AG04450 (cell line): ENCODE measurements around the gene TLR3. TPM values are rescaled to one million over a fixed set of nuclear protein-coding genes. Genes with fewer than 3 reads are reported as not detected.

ENCODE experiments used
- CTCF ChIA-PET: fragments of 300-600, 350-600 bp; formaldehyde crosslinking; extraction: SDS; loops from one replicate; lab custom pipeline; 2022; ENCODE audit warnings: antibody characterized with exemption, inconsistent platforms; lab: Charles Lee
- POLR2A ChIA-PET: fragments of 350-600 bp; formaldehyde crosslinking; extraction: SDS; loops from one replicate; lab custom pipeline; 2021; ENCODE audit warnings: antibody characterized with exemption, inconsistent platforms; lab: Yijun Ruan, JAX
- DNase-seq: peaks from one replicate; pipeline ENCODE4 v3.0.0-alpha.2; 2011; ENCODE audit warnings: low read depth, low spot score
- H3K27ac ChIP-seq: one replicate; pipeline ENCODE4 v1.5.1; 2012; ENCODE audit warnings: low read depth, low read length, control low read depth
- H3K27me3 ChIP-seq: one replicate; pipeline ENCODE4 v1.6.0; 2012; ENCODE audit warnings: low read length; ENCODE audit not compliant: control insufficient read depth, insufficient read depth
- H3K4me3 ChIP-seq: 2 replicates; pipeline ENCODE4 v1.5.1; 2011; ENCODE audit warnings: mild to moderate bottlenecking, low read depth, low read length, control low read depth
- H3K9me3 ChIP-seq: 2 replicates; pipeline ENCODE4 v1.5.1; 2012; ENCODE audit warnings: low read length; ENCODE audit not compliant: control insufficient read depth, insufficient read depth
- CTCF ChIP-seq: IDR thresholded peaks from 2 replicates; pipeline ENCODE4 v1.5.1; 2011; ENCODE audit warnings: low read depth, low read length, control low read depth, inconsistent platforms
- polyA minus RNA-seq: library from RNA; depleted of rRNA, polyadenylated mRNA; stranded (reverse); fragments of >200 nt; gene quantifications from 2 replicates; pipeline ENCODE4 v1.2.3, GENCODE V29; 2011; rRNA and poly(A)+ RNA removed
- polyA plus RNA-seq: library from polyadenylated mRNA; depleted of rRNA; stranded (reverse); fragments of >200 nt; gene quantifications from 2 replicates; pipeline ENCODE4 v1.2.3, GENCODE V29; 2011; rRNA removed

The TLR3 gene
- polyA plus RNA-seq: 0.86 and 1.1 TPM in 2 replicates
- polyA minus RNA-seq: 0.28 and 1.3 TPM in 2 replicates

DNA sequence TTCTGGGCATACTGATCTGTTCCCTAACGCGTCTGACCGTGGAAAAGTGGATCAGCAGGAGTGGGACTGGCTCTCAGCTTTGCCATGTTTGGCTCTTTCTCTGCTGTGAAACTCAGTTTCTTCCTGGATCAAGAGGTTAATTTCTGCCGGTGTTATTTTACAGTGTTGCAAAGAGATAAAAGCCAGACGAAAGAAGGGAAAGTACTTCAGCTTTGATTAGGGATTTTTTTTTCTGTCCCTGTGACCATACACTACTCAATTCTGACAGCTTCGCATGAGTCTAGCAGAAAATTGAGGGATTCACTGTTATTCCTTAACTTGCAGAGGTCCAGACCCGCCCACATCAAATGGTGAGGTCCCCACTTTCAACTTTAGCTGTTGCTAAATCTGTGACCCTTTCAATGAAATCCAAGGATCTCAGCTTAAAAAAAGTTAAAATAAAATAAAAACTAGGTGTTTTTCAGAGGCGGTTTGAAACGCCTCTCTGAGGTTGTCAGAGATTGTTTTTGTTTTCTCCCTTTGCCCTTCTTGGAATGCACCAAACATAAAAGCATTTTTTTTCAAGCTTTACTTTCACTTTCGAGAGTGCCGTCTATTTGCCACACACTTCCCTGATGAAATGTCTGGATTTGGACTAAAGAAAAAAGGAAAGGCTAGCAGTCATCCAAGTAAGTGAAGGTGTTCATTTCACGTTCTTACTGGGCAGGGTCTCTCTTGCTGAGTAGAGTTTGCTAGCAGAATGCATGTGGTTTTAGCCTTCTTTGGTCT, at the start of gene TLR3:
TSS of gene TLR3 (plus strand) at position 576 of the 768 bp plus-strand sequence. CDS start 7,464 bp downstream, outside the sequence.
- no peaks in the 10 kb centered on the region for H3K9me3 ChIP-seq
- ChIA-PET POLR2A (no interaction called here), CTCF (interaction anchor here (0.6 to 1.9 kb wide), 4 partner anchors 29 to 928 kb away, joined by 3 to 7 read pairs (median 5); no protein-coding TSS in a partner anchor)
- no peak within 1 kb of the TSS for H3K27ac ChIP-seq
- peak within 1 kb of the TSS; percentile 54 for H3K4me3 ChIP-seq
- DNase-seq: no peak
- TF ChIP-seq CTCF: no peak
- H3K27me3 ChIP-seq: no peaks in the 10 kb centered on the region

DNA sequence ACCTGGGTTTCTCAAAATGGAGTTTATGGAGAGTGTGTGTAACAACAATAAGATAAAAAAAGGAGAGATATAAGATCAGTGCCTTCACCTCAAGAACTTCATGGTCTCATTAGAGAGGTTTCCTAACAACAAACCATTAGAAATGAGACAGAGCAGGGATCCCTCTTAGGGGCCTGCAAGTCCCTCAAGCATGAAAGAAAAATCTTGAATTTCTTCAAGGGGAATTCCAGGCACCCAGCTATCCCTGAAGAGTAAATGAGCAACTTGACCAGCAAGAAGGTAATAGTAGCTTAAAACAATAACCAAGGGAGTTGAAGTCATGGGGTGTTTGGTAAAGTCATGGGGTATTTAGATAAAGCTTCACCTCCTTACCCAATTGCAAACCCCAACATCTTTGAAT, 49.7 kb upstream of the TLR3 start:
- Histone ChIP-seq H3K27me3 (no peaks in the 10 kb centered on the region), H3K4me3 (no peak overlapping the region), H3K27ac (no peak overlapping the region), H3K9me3 (no peaks in the 10 kb centered on the region)
- POLR2A ChIA-PET: no interaction called here
- DNase-seq: no peak
- no peak for TF ChIP-seq CTCF
- CTCF ChIA-PET: interaction anchor here (1.6 to 4.7 kb wide), 2 partner anchors 379 to 421 kb away, joined by 6 to 127 read pairs; no protein-coding TSS in a partner anchor

DNA sequence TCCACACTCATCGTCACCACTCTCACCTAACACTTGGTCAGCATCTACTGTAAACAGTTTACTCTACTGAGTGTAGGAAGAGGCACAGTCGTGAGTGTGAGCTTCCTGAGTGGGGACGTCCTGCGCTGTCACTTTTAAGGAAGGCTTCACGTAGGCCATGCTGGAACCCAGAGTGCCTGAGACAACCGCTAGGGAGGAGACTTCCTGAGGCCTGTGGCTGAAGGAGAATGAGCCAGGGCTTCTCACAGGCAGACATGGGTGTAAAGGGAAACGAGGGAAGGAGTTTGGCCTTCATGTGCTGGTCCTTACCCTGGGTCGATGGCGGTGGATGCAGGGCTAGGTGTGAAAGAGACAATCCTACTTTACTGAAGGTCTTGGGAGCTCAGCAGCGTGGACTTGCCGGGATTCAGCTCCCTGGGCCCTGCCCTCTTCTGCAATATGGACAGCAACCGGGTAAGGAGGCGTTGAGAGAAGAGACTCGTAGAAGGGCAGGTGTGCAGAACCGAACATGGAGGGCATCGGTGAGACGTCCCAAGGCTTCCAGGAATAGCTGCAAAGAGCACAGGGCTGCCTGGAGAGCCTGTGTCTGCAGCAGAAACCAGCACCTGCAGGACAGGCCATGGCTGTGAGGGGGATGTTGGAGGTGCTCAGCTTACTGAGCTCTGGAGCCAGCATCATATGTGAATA, 48.7 kb upstream of the TLR3 start:
- no peak overlapping the region for H3K27ac ChIP-seq

GRCh38 chr4:186020793-186021407, 48.1 kb upstream of the TLR3 start:
- CTCF ChIA-PET: interaction anchor here (1.1 to 4.7 kb wide), 16 partner anchors 9 to 549 kb away, joined by 3 to 127 read pairs (median 6); no protein-coding TSS in a partner anchor
- H3K27ac ChIP-seq: no peak overlapping the region
- DNase-seq: no peak
- POLR2A ChIA-PET: no interaction called here
- H3K4me3 ChIP-seq: no peak overlapping the region
- H3K9me3 ChIP-seq: no peaks in the 10 kb centered on the region
- no peak for TF ChIP-seq CTCF
- no peaks in the 10 kb centered on the region for H3K27me3 ChIP-seq

More for the DNA sequence above, 48.7 kb upstream of the TLR3 start:
- POLR2A ChIA-PET: no interaction called here
- Histone ChIP-seq H3K9me3 (no peaks in the 10 kb centered on the region), H3K27me3 (no peaks in the 10 kb centered on the region), H3K4me3 (no peak overlapping the region)
- TF ChIP-seq CTCF: no peak
- CTCF ChIA-PET: interaction anchor here (1.8 to 4.7 kb wide), 4 partner anchors 10 to 380 kb away, joined by 4 to 127 read pairs (median 20); no protein-coding TSS in a partner anchor
- DNase-seq: no peak
